COR-L47 (cell line): Measurements from ENCODE around the gene TOB2.
"Not testable (repeated sequence)": the region's sequence is repeated elsewhere in the genome, so short reads cannot be mapped to it uniquely, and the experiment has no call there.

Experiments
- DNase-seq: peaks from one replicate; lab custom pipeline; 2025; lab: John Stamatoyannopoulos, UW

TOB2 gene

DNA sequence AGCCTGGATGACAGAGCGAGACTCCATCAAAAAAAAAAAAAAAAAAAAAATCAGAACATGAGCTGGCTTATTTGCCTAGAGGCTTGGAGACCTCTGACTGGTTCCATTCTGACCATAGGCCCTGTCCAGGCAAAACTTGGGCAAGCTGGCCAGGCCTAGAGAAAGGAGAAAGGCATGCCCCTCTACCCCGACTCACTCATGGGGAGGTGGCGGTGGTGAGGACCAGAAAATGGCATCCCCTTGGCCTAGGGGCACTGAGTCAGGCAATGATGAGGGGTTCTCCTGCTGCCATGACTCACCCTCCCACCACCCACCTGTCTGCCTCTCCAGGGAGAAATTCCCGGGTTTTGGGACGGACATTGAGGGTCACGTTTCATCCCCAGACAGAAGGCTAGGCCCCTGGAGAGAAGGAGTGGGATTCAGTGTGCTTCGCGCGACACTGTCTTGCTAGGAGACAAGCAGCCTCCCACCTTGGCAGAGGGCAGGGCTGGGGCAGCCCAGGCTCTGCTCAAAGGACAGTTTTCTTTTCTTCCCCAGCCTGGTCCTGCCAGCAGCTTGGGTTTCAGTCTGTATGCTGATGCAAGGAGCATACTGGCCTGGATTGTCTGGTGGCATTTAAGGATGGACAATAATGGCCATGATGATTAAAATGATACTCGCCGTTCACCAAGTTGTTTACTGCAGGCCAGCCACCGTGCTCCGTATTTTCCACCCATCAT lies 17.2 kb downstream of the TOB2 start:
- DNase-seq = no peak

DNA sequence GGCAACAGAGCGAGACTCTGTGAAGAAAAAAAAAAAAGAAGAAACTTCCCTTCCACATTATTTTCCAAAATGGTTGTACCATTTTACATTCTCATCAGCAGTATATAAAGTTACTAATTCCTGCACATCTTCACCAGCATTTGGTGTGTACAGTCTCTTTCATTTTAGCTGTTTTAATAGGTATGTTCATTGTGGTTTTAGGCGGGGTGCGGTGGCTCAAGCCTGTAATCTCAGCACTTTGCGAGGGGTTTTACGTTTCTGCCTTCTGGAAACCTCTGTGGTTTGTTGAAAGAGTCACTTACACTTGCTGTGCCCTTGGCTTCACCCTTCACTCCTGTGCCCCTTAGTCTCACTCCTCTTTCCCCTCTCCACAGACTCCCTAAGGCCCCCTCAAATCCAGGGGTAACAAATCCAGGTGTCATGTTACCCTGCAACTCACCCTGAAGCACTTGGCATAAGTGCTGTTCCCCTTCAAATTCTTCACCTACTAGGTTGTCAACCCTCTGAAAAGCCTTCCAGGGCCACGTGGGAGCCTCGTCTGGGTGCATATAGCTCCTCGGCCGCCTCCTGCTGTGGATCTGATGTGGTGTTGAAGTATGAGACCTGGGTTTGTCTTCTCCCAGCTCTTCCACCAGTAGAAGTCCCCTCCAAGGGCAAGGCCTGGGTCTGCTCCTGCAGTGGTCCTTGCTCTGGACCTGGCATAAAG lies 20.8 kb downstream of the TOB2 start:
- no peak for DNase-seq

DNA sequence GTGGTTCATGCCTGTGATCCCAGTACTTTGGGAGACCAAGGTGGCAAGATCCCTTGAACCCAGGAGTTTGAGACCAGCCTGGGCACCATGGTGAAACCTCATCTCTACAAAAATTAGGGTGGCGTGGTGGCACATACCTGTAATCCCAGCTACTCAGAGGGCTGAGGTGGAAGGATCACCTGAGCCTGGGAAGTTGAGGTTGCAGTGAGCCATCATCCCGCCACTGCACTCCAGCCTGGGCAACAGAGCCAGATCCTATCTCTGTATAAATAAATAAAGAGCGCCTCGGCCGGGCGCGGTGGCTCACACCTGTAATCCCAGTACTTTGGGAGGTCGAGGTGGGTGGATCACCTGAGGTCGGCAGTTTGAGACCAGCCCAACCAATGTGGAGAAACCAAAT lies 27.9 kb downstream of the TOB2 start:
- DNase-seq = no peak

DNA sequence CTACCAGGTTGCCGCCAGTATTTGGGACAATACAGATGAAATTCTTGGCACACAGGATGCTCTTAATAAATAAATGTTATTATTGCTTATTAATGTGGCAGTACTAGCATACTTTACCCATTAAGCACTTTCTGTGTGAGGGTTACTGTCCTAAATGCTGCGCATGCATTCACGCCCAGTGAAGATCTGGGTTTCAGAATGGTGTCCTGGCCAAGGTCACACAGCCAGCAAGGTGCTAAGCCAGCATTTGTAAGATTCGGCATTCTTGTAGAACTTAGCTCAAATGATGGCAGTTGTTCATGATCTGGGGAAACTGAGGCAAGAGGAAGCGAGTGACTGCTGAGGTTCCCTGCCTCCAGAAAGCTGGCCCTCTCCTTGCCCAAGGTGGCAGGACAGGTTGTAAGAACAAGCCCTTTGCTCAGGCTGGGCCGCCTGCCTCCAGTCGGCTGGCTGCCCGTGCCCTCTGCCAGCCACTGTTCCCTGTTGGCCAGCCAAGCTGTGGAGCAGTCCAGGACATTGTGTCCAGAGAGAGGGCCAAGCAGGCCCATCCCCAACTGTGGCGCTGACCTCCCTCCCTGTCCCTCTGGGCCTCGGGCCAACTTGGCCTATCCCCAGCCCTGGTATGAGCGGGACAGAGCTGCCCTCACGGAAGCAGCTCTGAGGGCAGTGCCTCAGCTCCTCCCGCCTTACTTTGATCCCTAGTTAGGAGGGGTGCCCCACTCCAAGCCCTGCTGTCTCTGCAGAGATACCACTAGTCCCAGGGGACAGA lies 28.8 kb downstream of the TOB2 start:
- DNase-seq = no peak

DNA sequence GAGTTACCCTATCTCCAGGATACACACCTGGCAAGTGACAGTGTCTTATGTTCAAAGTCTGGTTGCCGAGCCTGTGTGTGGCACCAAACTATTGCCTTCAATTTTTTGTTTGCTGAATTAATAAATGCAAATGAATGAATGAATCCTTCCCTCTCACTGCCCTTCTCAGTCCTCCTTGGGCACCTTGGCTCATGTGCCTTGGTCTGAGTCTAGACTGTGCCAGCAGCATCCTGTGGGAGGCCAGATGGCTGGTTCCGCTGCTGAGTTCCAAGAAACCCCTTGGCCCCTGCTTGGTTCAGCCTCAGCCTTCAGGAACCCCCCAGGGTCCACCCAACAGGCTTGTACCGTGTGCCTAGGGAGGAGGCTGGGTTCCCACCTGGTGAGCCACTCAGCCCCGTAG lies 31.0 kb downstream of the TOB2 start:
- DNase-seq = no peak

DNA sequence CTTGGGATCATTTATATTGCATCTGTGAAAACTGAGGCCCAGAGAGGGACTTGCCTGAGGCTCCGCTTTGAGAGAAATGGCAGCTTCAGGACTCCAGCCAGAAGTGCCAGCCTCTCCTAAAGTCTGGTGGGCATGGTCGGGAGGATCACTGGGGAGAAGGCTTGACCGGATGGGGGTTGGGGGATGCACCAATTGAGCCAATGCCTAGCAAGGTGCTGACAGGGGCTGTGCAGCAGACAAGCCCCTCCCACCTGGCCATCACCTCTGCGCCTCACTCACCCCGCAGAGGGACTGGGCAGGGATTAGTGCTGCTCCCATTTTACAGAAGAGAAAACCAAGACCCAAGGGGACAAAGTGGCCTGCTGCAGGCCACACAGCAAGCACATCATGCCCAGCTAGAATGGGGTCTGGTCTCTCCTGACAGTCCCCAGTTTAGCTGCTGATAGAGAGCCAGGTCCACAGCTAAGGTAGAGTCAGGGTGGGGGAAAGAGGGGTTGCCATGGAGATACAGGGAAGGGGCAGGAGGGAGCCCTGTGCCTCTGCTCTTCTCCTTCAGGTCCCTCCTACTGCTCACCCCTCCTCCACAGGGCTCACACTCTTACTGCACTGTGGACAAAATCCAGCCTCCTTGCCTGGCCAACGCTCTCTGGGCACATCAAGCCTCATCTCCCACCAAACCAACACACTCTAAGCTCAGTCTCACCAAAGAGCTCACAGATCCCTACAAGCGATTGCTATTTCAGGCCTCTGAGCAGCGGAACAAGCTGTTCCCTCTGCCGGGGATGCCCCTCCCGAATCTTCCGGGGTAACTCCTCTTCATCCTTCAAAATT lies 35.4 kb downstream of the TOB2 start:
- DNase-seq = no peak

GRCh38 chr22:41410311-41410751 lies 36.3 kb downstream of the TOB2 start:
- DNase-seq = no peak

GRCh38 chr22:41408665-41409064 lies 37.9 kb downstream of the TOB2 start:
- no peak for DNase-seq

DNA sequence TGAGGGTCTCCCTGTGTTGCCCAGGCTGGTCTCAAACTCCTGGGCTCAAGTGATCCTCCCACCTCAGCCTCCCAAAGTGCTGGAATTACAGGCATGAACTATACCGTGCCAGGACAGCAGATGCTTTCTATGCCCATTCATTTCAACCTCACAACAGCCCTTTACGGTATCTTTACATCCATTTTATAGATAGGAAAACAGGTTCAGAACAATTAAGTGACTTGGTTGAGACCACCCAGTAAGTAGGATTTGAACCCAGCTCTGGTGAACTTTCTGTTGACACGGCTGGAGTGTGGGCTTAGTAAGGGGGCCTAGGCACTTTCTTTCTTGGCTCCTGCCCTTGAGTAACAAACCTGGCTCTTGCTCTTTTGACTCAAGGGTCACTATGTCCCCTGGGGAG lies 39.2 kb downstream of the TOB2 start:
- no peak for DNase-seq

DNA sequence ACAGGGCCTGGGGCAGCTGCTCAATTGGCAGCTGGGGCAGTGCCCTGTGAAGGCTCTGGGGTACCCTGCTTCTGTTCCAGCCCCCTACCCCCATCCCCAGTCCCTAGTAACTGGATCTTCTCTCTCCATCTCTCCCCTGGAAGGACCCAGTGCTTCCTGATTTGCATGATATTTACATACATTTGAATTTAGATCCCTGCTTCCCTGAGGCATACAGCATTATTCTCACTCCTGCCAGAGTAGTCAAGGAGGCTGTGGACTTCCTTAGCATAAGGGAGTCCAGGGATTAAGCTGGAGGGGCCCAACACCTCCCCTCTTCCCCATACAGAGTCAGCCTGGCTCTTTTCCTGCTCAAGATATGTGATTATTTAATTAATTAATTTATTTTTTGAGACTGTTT lies 40.2 kb downstream of the TOB2 start:
- DNase-seq = no peak

- DNase-seq = no peak
These were observed 41.0 kb downstream of the TOB2 start for GRCh38 chr22:41405588-41405987.

DNA sequence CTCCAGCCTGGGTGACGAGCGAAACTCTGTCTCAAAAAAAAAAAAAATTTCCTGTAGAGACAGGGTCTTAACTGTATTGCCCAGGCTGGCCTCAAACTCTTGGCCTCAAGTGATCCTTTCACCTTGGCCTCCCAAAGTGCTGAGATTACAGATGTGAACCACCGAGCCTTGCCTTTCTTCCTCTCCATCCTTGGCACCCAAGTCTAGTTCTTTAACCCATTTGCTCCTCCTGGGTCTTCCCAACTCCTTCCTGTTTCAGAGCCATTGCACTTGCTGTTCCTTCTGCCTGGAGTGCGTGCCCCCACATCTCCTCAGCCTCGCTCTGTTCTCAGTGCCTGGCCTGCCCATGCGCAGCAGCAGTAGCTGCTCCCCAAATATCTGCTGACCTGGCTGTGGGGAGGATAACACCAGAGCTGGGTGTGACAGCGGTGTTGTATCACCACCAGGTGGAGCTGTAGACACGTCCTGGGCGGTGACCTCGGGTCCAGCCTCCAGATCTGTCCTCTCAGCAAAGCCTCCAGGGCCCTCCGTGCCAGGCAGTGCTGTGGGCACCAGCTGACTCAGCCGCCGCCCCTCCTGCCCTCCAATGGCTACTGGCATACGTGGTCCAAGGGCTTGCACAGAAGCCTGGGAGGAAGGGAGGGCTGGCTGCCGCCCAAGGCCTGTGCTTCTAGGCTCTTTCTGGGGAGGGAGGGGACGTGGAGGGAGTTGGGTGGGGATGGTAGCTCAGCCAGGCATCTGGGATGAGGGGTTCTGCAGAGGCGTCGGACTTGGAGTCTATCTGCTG lies 42.9 kb downstream of the TOB2 start:
- DNase-seq = peak; percentile 86

DNA sequence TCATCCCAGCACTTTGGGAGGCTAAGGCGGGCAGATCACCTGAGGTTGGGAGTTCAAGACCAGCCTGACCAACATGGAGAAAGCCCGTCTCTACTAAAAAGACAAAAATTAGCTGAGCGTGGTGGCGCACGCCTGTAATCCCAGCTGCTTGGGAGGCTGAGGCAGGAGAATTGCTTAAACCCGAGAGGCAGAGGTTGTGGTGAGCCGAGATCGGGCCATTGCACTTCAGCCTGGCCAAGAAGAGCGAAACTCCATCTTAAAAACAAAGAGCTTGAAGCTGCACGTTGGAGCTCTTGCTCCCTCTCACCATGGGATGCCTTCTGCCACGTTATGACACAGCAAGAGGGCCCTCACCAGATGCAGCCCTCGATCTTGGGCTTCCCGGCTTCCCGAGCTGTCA lies 43.8 kb downstream of the TOB2 start:
- not testable (repeated sequence) for DNase-seq

DNA sequence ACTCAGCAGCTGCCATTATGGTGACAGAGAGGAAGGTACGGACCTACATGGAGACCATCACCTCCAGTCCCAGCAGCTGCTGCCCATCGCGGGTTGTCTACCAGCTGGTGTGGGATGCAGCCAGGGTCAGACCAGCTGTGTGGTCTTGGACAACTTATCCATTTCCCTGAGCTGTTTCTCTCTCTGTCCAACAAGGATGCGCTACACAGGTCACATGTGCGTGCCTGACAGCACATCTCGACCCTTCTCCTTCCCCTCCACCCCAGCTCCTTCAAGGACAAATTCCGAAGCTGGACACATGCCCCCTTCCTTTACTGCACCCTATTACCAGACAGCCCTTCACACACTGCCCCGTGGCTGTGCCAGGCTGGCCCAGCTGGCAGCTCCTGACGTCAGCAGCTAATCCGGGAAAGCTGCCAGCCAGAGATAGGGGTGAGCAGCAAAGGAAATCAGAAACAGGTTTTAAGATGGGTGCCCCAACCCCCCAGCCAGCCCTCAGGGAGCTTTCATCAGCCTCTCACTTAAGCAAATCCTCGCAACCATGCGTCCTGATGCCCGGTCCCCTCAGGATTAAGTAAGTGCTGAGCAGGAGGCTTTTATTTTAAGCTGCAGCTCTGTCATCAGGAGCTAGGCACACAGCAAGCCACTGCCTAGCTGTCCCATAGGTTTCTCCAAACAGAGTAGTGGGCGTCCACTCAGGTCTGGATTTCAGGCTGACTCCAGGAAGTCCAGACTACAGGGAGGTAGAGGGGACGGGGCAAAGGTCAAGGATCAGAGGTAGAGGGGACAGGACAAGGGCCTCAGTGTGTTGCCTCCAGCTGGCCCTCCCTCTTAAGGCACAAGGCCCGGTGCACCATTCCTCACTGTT lies 44.6 kb downstream of the TOB2 start:
- DNase-seq = peak; percentile 75

DNA sequence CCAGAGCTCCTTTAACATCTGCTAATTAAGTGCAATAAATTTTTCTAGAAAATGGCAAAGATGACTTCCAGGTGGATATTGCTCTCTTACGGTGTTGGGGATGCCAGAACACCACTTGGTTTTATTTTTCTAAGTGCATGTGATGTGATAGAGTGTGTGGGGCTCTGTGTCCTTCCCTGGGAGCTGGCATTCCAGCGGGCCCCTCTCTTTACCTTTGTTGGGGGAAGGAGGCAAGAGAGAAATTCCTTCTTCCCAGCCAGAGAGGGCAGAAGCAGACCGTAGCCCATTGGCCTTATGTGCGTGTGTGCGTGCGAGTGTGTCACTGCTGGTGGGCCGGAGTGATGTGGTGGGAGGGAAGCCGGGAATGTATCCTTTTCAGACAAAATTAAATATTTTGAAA lies 47.7 kb downstream of the TOB2 start:
- DNase-seq = no peak

- DNase-seq = no peak
These were observed 49.3 kb downstream of the TOB2 start for GRCh38 chr22:41397143-41397811.

DNA sequence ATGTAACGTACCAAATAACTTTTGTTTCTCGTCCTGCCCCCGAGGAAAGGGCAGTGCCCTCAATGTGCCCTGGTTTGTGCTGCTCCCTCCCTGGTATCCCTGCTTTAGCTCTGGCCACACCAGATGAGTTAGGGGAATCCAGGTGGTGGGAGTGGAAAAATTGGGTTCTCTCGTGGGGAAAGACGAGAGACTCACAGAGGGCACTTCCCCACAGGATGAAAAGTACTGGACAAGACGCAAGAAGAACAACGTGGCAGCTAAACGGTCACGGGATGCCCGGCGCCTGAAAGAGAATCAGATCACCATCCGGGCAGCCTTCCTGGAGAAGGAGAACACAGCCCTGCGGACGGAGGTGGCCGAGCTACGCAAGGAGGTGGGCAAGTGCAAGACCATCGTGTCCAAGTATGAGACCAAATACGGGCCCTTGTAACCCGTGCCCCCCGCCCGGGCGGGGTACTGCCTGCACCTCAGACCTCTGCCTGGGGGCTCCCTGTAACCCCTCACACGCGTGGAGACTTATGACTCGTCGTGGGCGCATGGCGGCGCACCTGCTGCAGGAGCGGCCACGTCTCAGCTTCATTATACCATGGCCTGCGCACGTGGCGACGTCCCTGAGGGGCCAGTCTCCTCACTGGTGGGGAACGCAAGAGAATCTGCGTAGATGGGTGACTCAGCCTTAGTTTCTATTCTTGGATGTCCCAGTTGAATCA lies 50.9 kb downstream of the TOB2 start:
- DNase-seq = no peak

- DNase-seq = no peak
These were observed 52.6 kb downstream of the TOB2 start for GRCh38 chr22:41394012-41394356.

DNA sequence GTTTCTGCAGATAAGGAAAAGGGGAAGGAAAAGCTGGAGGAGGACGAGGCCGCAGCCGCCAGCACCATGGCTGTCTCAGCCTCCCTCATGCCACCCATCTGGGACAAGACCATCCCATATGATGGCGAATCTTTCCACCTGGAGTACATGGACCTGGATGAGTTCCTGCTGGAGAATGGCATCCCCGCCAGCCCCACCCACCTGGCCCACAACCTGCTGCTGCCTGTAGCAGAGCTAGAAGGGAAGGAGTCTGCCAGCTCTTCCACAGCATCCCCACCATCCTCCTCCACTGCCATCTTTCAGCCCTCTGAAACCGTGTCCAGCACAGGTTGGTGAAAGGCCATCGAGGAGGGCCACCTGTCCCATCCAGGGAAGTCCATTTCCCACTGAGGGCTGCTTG lies 59.3 kb downstream of the TOB2 start:
- DNase-seq = no peak
